NCI-H1417 (cell line): Measurements from ENCODE around the gene OPRM1.
"Not testable (repeated sequence)": the region's sequence is repeated elsewhere in the genome, so short reads cannot be mapped to it uniquely, and the experiment has no call there.

Source experiments
- DNase-seq, 3 experiments: peaks; one replicate each; lab custom pipeline; 2025; lab: John Stamatoyannopoulos, UW

The OPRM1 gene

DNA sequence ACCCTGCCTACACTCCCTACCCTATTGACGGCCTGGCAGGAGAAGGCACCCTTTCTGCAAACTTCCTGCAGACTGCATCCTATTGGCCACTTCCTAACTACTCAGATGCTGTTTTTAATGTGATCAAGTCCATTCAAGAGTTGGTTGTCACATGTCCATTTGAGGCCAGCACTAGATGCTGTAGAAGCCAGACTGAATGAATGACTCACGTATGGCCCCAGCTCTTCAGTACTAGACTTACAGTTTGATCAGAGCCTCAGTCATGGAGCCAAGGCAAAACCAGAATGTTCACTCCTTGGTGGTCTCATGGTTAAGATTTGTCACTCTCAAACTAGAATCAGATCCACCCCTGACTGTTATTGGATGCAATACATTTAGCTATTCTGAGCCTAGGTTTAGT lies 101.7 kb downstream of the OPRM1 start:
- no peak for DNase-seq

DNA sequence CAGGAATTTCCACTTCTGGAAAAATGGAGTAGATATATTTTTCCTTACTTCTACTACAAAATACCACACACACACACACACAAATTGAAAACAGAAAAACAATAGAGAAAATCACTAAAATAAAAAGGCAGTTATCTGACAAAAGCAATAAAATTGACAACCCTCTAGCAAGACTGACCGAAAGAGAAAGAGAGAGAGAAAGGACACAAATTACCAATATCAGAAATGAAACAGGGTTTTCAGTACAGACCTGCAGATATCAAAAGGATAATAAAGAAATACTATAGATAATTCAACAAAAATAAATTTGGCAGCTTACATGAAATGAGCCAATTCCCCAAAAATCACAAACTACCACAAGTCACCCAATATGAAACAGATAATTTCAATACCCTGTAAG lies 104.7 kb downstream of the OPRM1 start:
- DNase-seq = no peak

DNA sequence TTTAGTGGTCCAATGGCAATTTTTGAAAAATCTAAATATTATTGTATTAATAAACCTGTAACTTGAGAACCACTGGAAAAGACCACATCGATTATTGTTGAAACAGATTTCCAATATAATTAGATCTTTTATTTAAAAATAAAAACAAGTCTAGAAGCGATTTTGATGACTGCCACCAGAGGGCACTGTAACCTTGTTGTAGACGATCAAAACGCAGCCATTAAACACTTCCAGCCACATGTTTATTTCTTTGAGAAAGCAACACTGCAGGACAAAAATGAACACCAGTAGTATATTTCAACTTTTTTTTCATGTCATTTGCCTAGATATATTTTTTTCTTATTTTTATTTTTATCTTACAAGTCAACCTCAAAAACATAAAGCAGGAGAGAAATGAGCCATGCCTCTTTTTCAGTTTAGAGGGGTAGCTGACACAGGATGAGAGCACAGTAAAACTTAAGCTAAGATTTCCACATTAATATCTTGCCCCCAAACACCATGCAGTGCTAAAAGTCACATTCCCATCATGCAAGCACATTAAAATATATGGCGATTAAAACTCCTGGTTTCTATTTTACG lies 115.4 kb downstream of the OPRM1 start:
- DNase-seq = peak; percentile 49 to 88 (median 61)

DNA sequence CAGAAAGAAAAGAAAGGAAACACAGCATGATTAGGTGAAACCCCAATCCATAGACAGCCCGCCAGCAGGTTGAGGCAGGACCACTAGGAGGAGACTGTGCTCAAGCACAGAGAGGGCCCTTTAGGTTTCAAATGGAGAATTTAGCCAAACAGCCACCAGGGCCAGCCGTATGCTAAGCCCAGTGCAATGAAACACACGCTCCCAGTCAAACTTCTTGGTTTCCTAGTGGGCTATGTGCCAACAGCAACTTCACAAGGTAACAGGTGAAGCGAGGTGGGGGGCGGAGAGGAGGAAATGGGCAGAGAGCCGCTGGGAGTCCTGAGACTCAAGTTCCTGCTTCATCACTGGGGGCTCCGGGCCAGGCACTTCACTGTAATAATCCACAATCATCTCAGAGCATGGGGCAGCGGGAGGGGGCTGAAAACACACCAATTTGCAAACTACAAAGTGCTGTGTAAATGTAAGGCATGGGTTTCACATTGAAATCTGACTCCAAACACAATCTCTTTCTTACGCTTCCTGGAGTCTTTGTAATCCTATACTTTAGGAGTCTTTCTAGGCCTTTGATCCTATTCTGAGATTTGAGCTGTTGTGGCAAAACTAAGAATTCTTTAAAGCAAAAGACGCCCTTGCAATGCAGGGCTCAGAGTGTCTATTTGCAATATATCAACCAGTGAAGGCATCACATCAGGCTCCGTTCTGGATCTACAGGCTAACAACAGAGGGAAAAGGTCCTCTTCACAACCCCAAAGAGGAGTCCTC lies 117.3 kb downstream of the OPRM1 start:
- DNase-seq = peak; percentile 38 to 70 (median 44)

DNA sequence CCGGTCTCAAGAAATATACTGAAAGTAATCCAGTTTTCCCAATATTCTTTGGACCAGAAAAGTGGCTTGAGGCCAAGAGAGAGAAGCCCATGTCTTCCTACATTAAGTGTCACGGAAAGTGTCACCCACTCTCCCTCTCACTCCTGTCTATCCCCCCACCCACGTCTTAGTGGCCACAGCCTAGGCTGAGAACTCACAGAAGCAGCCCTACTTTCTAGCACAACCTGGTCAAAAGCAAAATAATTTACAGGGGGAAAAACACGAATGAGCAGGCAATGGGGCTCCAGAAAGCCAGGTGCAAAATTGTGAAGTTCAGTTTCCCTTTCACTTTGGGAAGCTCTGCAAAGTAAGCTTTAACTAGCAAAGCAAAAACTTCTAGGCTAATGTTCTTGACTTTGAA lies 118.0 kb downstream of the OPRM1 start:
- DNase-seq = no peak

DNA sequence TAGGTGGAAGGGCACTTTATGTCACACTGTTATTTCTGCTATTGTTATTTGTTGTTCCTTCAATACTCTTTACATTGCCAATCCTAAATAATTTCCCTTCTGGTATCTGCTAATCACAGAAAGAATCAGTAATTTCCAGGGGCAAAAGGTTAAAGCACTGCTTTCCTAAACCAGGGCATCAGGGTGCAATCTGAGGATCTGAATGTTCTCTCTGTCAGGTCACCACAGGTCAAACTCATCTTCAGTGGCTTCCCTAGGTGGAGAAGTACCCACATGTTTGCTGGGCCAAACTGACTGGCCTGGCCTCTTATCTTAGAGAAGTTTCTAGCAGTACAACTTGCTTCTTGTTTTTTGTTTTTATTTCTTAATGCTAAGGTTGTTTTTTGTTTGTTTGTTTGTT lies 118.7 kb downstream of the OPRM1 start:
- no peak for DNase-seq

DNA sequence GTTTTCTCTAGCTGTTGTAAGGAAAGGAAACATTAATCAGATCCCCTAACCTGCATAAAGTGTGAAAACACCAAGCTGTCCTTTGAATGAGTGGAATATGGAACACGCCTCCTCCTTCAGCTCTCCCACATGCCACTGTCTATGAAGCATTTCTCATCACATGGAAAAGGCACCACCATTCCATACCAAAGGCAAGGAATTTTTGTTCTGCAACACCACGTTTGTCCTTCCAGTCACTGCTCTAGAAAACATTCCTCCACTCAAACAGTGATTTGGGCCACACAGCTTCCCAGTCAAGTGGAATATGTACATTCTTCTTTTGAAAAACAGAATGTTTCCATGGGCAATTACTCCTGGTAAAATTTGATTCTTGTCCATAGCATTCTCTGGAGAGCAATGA lies 120.1 kb downstream of the OPRM1 start:
- DNase-seq = no peak

DNA sequence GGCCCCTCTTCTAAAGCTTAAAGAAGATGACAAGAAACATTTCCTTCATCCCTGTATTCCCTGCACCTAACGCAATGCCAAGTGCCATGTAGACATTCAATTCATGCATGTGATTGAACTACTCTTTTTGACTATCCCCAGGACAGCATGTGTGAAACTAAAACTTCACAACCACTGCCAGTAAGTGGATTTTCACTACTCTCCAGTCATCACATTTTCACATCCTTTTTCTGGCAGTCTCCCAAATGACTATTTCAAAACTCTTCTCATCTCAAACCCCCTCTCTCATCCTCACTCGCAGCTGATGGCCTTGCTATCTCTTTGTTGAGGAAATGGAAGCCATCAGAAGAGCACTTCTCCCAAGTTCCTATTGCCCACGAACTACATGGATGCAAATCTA lies 122.6 kb downstream of the OPRM1 start:
- DNase-seq = no peak

DNA sequence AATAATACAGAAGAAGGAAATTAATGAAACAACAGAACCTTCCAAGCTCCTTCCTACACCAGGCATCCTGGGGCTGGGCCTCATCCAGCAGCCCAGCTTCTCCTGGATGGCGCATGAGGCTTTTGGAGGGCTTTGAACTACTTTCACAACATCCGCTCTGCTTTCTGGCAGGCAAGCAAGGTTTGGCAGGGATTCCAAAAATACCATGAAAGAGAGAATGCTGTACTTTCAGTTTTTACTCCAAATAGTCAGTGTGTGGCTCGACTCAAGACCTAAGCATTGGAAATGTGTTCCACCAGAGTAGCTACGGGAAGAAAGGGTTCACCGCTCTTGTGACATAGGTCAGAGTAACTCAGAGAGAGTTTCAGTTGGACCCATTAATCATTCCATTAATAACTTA lies 125.4 kb downstream of the OPRM1 start:
- DNase-seq = no peak

DNA sequence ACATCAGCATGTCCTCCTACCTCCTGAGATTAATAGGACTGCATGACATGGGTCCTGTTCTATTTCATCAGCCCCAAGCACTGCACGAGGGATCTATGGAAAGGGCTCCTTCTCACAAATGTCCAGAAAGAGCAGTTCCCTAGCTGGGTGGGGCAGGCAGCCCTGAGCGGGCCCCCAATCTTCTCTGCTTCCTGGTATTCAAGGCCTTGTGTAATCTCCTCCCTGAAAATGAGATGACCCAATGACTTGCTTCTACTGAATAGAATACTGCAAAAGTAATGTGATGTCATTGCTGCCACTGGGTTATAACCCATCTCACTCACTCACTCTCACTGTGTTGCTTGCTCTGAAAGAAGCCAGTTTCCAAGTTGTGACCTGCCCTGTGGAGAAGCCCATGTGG lies 126.4 kb downstream of the OPRM1 start:
- no peak for DNase-seq

DNA sequence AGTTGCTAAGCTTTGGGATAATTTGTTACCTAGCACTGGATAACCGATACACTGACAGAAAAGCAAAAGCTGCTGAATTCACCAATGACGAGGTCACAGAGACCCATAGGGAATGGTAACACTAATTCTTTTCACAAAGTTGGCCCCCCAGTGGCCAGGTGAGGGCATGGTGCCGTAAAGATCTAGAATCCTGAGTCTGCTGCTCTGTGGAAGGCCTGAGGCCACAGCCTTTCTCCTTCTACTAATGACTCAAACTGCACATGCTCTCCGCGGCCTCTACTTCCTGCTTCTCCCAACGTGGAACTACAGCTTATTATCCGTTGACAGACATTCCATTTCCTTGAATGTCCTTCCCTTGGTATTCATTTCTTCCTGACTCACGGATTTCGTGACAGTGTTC lies 127.1 kb downstream of the OPRM1 start:
- DNase-seq = no peak

DNA sequence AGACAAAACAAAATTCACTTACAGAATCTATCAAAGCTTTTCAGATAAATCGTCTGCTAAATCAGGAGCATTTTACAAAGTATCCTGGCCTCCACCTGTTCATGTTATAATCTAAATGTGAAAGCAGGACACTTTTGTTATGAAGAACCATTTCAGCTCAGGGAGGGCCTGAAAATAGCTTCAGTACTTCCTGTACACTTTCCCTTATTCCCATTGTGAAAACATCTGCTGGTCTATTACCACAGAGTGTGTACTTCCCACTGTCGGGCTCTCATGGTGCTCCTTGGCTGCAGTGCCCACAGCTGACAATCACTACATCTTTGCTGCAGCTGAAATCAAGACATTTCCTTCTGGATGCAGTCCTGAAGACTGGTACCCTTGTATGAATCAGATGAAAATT lies 128.1 kb downstream of the OPRM1 start:
- DNase-seq = peak in 2 of 3 experiments; percentile 24 to 30

DNA sequence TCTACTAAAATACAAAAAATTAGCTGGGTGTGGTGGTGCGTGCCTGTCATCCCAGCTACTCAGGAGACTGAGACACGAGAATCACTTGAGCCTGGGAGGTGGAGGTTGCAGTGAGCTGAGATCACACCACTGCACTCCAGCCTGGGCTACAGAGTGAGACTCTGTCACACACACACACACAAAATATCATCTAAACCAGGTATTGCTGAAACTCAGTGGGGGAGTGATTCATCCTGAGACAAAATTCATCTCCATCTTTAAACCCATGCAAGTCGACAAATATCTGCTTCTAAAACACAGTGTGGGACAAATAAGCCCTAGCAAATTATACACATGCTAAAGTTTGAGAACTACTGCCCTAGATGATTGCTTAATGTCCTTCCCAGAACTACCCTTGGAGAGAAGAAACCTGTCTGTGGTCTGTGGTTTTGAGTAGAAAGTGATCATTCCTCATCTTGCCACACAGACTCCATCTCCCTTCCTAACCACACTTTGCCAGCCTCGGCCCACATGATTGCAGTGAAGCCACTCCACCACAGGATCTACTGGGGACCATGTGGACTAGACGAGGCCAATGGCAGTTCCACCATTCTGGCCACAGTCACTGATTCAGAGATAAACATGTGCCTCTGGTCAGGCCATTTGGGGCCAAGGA lies 130.3 kb downstream of the OPRM1 start:
- no peak for DNase-seq

DNA sequence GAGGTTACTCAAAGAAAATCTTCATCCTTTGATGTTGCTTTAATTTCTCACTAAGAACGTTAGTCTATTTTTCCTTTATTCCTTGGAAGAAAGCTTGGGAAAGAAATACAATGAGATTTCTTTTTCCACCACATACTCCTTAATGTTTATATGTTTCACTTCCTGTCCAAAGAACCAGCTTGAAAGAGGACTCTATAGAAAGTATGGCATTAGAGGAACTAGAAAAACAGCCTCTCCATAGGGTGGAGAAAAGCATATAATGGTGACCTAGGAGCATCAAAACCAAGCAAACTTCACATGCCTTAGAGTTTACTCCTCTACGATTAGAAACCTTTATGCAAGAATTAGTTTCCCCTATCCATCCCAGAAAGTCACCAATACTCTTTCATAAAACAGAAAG lies 131.1 kb downstream of the OPRM1 start:
- DNase-seq = no peak

DNA sequence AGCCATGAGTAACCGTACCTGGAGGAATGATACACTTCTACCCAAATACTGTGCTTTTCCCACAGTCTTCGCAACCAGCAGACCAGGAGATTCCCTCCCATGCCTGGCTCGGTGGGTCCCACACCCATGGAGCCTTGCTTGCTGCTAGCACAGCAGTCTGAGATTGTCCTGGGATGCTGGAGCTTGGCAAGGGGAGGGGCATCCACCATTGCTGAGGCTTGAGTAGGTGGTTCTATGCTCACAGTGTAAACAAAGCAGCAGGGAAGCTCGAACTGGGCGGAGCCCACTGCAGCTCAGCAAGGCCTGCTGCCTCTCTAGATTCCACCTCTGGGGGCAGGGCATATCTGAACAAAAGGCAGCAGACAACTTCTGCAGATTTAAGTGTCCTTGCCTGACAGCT lies 133.4 kb downstream of the OPRM1 start:
- peak in 1 of 3 experiments; percentile 12 for DNase-seq

DNA sequence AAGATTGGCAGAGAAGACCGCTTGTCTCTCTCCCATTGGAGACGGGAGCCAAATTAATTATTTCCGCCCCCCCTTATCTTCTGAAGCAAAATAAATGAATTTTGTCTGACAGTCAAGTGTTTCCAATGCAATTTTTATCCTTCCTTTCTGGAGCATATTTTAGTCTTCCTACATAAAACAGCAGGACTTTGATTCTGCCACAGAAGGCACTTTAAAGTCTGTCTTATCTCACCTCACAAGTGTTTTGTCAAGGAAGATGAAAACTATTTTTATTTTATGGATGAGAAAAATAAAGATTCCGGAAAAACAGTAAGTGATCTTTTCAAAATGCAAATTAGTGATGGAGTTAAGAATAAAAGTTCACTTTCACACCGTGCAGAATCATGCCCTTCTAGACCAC lies 140.4 kb downstream of the OPRM1 start:
- no peak for DNase-seq

DNA sequence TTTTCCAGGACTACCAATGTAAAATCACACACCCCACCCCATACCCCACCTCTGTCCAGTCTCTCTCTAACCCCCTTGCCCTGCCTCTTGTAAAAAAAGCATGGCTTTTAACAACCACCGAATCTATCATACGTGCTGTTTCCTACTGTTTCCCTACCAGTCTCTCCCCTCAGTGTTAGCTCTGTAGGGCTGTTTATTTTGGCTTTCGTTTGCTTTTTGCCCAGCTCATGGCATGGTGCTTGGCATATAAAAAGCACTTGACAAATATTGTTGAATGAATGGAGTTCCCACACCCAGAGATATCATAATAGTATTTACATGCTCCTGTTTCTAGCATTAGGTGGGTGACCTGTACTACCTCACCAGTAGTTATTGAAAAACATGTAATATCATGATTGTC lies 148.2 kb downstream of the OPRM1 start:
- DNase-seq = peak in 2 of 3 experiments; percentile 10 to 50

DNA sequence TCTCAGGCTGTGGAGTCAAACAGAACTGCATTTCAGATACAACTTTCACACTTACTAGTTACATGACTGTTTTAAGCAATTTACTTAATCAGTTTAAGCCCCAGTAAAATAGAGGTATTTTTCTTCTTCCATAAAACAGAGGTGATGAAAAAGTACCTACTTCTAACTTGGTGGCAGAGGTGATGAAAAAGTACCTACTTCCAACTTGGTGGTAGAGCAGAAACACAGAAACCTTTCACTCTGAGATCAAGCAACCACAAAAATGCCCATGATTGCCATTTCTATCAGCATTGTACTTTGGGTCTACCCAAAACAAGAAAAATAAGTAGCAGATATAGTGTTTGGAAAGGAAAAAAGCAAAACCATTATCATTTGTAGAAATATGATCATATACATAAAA lies 148.7 kb downstream of the OPRM1 start:
- no peak for DNase-seq

DNA sequence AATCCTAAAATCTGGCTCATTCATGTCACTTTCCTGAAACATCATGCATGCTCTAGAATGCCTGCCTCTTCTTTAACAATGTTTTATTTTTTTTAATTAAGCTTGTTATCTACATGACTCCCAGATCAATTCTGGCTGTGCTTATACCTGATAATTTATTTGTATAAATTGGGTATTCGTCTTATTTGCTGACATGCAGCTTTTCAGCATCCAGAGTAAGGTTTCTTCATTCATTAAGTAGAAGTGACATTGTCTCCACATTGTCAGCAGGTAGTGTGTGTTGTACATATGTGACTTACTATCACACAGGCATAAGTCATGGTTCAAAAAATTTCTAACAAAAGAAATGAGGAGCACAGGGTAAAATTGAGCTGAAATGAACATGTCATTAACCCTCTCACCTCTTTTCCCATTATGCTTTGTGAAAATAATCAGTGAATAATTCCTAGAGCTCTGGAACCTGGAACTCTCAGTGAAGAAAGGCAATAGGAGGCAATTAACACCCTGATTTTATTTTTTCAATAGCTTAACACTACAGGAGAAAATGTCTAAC lies 157.4 kb downstream of the OPRM1 start:
- DNase-seq = peak in 1 of 3 experiments; percentile 52

DNA sequence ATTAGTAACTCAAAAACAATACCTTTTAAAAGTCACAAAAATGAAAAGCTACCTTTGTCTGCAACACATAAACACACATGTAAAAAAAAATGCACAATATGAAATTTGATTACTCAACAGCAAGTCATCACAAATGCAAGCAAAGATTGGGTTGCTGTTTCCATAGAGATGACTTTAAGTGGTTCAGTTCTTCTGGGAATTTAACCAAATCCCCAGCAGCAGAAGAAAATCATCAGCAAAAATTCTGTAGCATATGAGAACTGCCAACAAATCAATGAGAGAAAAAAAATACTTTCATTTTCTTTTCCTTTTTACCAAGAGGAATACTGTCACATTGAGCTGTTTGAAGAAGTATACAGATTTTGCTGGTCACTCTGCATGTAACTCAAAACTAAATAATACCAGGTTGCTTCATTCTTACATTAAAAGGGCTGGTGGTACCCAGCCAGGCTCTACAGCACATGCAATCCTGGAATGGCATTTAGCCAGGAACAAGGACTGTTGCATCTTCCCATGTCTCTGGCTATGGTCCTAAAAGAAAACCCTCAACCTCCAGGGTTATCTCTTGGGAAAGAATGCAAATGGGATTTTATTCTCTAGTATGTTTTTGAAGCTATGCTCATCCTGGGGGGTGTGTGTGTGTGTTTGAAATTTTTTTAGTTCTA lies 158.3 kb downstream of the OPRM1 start:
- DNase-seq = peak in 2 of 3 experiments; percentile 26 to 50

DNA sequence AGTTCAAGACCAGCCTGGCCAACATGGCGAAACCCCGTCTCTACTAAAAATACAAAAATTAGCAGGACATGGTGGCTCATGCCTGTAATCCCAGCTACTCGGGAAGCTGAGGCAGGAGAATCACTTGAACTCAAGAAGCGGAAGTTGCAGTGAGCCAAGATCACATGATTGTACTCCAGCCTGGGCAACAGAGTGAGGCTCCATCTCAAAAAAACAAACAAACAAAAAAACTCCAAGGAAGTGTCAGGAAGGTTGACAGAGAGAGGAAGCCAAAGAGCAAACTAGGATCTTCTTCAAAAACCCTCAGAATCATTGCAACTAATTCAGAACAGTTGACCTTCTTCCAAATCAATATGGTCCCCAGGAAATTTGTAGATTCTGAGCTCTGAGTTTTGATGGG lies 162.6 kb downstream of the OPRM1 start:
- not testable (repeated sequence) for DNase-seq

DNA sequence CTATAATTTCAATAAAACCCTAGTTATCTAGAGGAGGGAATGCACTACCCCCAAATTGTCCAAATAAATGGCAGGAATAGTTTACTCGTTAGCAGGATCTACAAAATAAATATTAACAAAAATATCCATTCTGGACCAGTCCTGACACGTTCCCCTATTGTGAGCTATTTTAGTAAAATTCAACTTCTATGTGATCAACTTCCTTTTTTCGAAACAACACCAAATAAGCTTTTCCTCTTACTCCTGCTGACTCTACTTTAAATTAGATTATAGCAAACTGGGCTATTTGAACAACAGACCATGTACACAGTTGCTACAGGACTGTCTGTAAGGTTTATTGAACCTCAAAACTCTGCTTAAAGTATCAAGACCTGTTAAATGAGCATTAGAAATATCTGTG lies 163.3 kb downstream of the OPRM1 start:
- DNase-seq = no peak

DNA sequence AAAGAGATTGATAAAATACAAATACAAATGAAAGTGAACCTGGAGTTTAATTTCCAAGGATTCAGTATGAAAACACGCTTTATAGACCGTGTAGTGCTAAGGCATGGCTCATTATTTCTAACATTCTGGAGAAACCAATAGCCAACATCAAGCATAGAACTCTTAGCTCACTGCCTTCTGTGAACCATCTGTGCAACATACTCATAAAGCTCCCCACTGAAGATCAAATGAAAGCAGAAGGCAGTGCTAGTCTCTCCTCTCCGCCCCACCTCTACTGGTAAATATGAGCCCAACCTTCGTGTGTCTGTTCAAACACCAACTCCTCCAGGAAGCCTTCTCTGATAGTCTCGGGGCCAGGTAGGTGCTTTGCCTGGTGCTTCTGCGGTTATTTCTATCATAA lies 163.9 kb downstream of the OPRM1 start:
- no peak for DNase-seq
